ENCODE results near the gene POU6F2.

The POU6F2 gene

GRCh38 chr7:39430441-39430840 lies 452.7 kb downstream of the POU6F2 start:
- H3K4me3 Mint-ChIP-seq: no peak overlapping the region
- no peaks in the 10 kb centered on the region for H3K27me3 Mint-ChIP-seq
- peaks cover 5% of the 10 kb centered on the region for H3K4me1 Mint-ChIP-seq
- ATAC-seq (no peak), DNase-seq (no peak)
- no peaks in the 10 kb centered on the region for H3K9me3 Mint-ChIP-seq
- no peak overlapping the region for H3K27ac Mint-ChIP-seq
- no peaks in the 10 kb centered on the region for H3K36me3 Mint-ChIP-seq (ENCODE audit: low read depth)

- no peak overlapping the region for H3K27ac Mint-ChIP-seq
- H3K4me3 Mint-ChIP-seq: no peak overlapping the region
- H3K9me3 Mint-ChIP-seq: no peaks in the 10 kb centered on the region
- H3K36me3 Mint-ChIP-seq (ENCODE audit: low read depth): no peaks in the 10 kb centered on the region
- H3K27me3 Mint-ChIP-seq: no peaks in the 10 kb centered on the region
- H3K4me1 Mint-ChIP-seq: peaks cover 5% of the 10 kb centered on the region
- no peak for DNase-seq
- ATAC-seq: no peak
Observed at GRCh38 chr7:39430909-39431641, 453.4 kb downstream of the POU6F2 start.

- H3K4me3 Mint-ChIP-seq: no peak overlapping the region
- DNase-seq (no peak), ATAC-seq (no peak)
- H3K4me1 Mint-ChIP-seq: peaks cover 5% of the 10 kb centered on the region
- no peak overlapping the region for H3K27ac Mint-ChIP-seq
- H3K27me3 Mint-ChIP-seq: peaks cover 6% of the 10 kb centered on the region
- no peaks in the 10 kb centered on the region for H3K36me3 Mint-ChIP-seq (ENCODE audit: low read depth)
- no peaks in the 10 kb centered on the region for H3K9me3 Mint-ChIP-seq
Observed at GRCh38 chr7:39432368-39432767, 454.7 kb downstream of the POU6F2 start.

GRCh38 chr7:39432807-39433416 lies 455.2 kb downstream of the POU6F2 start:
- peaks cover 5% of the 10 kb centered on the region for H3K4me1 Mint-ChIP-seq
- DNase-seq (no peak), ATAC-seq (no peak)
- no peak overlapping the region for H3K27ac Mint-ChIP-seq
- no peaks in the 10 kb centered on the region for H3K36me3 Mint-ChIP-seq (ENCODE audit: low read depth)
- H3K9me3 Mint-ChIP-seq: no peaks in the 10 kb centered on the region
- H3K27me3 Mint-ChIP-seq: peaks cover 9% of the 10 kb centered on the region
- no peak overlapping the region for H3K4me3 Mint-ChIP-seq

GRCh38 chr7:39433550-39433949 lies 455.8 kb downstream of the POU6F2 start:
- H3K4me1 Mint-ChIP-seq: peaks cover 5% of the 10 kb centered on the region
- H3K27ac Mint-ChIP-seq: no peak overlapping the region
- DNase-seq (no peak), ATAC-seq (no peak)
- H3K27me3 Mint-ChIP-seq: peaks cover 9% of the 10 kb centered on the region
- no peaks in the 10 kb centered on the region for H3K36me3 Mint-ChIP-seq (ENCODE audit: low read depth)
- no peaks in the 10 kb centered on the region for H3K9me3 Mint-ChIP-seq
- H3K4me3 Mint-ChIP-seq: no peak overlapping the region

- no peak overlapping the region for H3K27ac Mint-ChIP-seq
- peaks cover 9% of the 10 kb centered on the region for H3K27me3 Mint-ChIP-seq
- H3K36me3 Mint-ChIP-seq (ENCODE audit: low read depth): no peaks in the 10 kb centered on the region
- no peak overlapping the region for H3K4me3 Mint-ChIP-seq
- no peaks in the 10 kb centered on the region for H3K9me3 Mint-ChIP-seq
- ATAC-seq (no peak), DNase-seq (no peak)
- H3K4me1 Mint-ChIP-seq: peaks cover 5% of the 10 kb centered on the region
Observed at GRCh38 chr7:39434012-39434411, 456.3 kb downstream of the POU6F2 start.

- no peak overlapping the region for H3K4me3 Mint-ChIP-seq
- no peaks in the 10 kb centered on the region for H3K9me3 Mint-ChIP-seq
- peaks cover 8% of the 10 kb centered on the region for H3K27me3 Mint-ChIP-seq
- DNase-seq (no peak), ATAC-seq (no peak)
- no peak overlapping the region for H3K27ac Mint-ChIP-seq
- no peaks in the 10 kb centered on the region for H3K36me3 Mint-ChIP-seq (ENCODE audit: low read depth)
- H3K4me1 Mint-ChIP-seq: no peaks in the 10 kb centered on the region
Observed at GRCh38 chr7:39446546-39446945, 468.8 kb downstream of the POU6F2 start.

- H3K4me1 Mint-ChIP-seq: no peaks in the 10 kb centered on the region
- no peak overlapping the region for H3K4me3 Mint-ChIP-seq
- no peak overlapping the region for H3K27ac Mint-ChIP-seq
- peaks cover 6% of the 10 kb centered on the region for H3K27me3 Mint-ChIP-seq
- ATAC-seq: no peak
- no peaks in the 10 kb centered on the region for H3K36me3 Mint-ChIP-seq (ENCODE audit: low read depth)
- no peak for DNase-seq
- H3K9me3 Mint-ChIP-seq: no peaks in the 10 kb centered on the region
Observed at GRCh38 chr7:39451901-39452300, 474.2 kb downstream of the POU6F2 start.

GRCh38 chr7:39453743-39454355 lies 476.1 kb downstream of the POU6F2 start:
- Mint-ChIP-seq H3K4me3 (no peak overlapping the region), H3K27me3 (peaks cover 6% of the 10 kb centered on the region), H3K9me3 (no peaks in the 10 kb centered on the region), H3K4me1 (no peaks in the 10 kb centered on the region), H3K36me3 (ENCODE audit: low read depth) (no peaks in the 10 kb centered on the region), H3K27ac (no peak overlapping the region)
- ATAC-seq (peak; percentile 52), DNase-seq (peak; percentile 58)

- Mint-ChIP-seq H3K27me3 (peaks cover 1% of the 10 kb centered on the region), H3K4me3 (no peak overlapping the region), H3K36me3 (ENCODE audit: low read depth) (no peaks in the 10 kb centered on the region), H3K4me1 (no peaks in the 10 kb centered on the region), H3K9me3 (no peaks in the 10 kb centered on the region), H3K27ac (no peak overlapping the region)
- DNase-seq: no peak
- no peak for ATAC-seq
Observed at GRCh38 chr7:39458061-39458745, 480.5 kb downstream of the POU6F2 start.

GRCh38 chr7:39459636-39460035 lies 481.9 kb downstream of the POU6F2 start:
- H3K36me3 Mint-ChIP-seq (ENCODE audit: low read depth): no peaks in the 10 kb centered on the region
- no peaks in the 10 kb centered on the region for H3K4me1 Mint-ChIP-seq
- no peaks in the 10 kb centered on the region for H3K27me3 Mint-ChIP-seq
- no peak for DNase-seq
- ATAC-seq: no peak
- H3K4me3 Mint-ChIP-seq: no peak overlapping the region
- no peak overlapping the region for H3K27ac Mint-ChIP-seq
- no peaks in the 10 kb centered on the region for H3K9me3 Mint-ChIP-seq

GRCh38 chr7:39460486-39460885 lies 482.8 kb downstream of the POU6F2 start:
- Mint-ChIP-seq H3K27ac (no peak overlapping the region), H3K36me3 (ENCODE audit: low read depth) (no peaks in the 10 kb centered on the region), H3K4me1 (peaks cover 4% of the 10 kb centered on the region), H3K4me3 (no peak overlapping the region), H3K9me3 (no peaks in the 10 kb centered on the region), H3K27me3 (peaks cover 3% of the 10 kb centered on the region)
- ATAC-seq (no peak), DNase-seq (no peak)

- H3K27ac Mint-ChIP-seq: no peak overlapping the region
- ATAC-seq (no peak), DNase-seq (no peak)
- H3K27me3 Mint-ChIP-seq: peaks cover 3% of the 10 kb centered on the region
- no peaks in the 10 kb centered on the region for H3K9me3 Mint-ChIP-seq
- H3K4me1 Mint-ChIP-seq: peaks cover 4% of the 10 kb centered on the region
- no peaks in the 10 kb centered on the region for H3K36me3 Mint-ChIP-seq (ENCODE audit: low read depth)
- no peak overlapping the region for H3K4me3 Mint-ChIP-seq
Observed at GRCh38 chr7:39461263-39461820, 483.6 kb downstream of the POU6F2 start.

GRCh38 chr7:39463252-39463651 lies 485.5 kb downstream of the POU6F2 start:
- H3K36me3 Mint-ChIP-seq (ENCODE audit: low read depth): no peaks in the 10 kb centered on the region
- no peaks in the 10 kb centered on the region for H3K9me3 Mint-ChIP-seq
- H3K27me3 Mint-ChIP-seq: peaks cover 3% of the 10 kb centered on the region
- no peak overlapping the region for H3K4me3 Mint-ChIP-seq
- no peak overlapping the region for H3K27ac Mint-ChIP-seq
- peaks cover 4% of the 10 kb centered on the region for H3K4me1 Mint-ChIP-seq
- ATAC-seq (no peak), DNase-seq (no peak)
